Calu3 (cell line): ENCODE results near the gene CPEB1. TPM values are rescaled to one million over a fixed set of nuclear protein-coding genes. Genes with fewer than 3 reads are reported as not detected.
"Not testable (repeated sequence)": the region's sequence is repeated elsewhere in the genome, so short reads cannot be mapped to it uniquely, and the experiment has no call there.

ENCODE experiments used
- BruUV-seq: library from RNA; stranded (reverse); fragments of 400-500 nt; replicated peaks from 2 replicates; lab custom pipeline; 2021; lab: Mats Ljungman, UMichigan
- CTCF ChIA-PET: fragments of 300-600 bp; sonication (Branson Sonifier 250); formaldehyde crosslinking; loops from one replicate; lab custom pipeline; 2022; ENCODE audit warnings: antibody characterized with exemption; lab: Charles Lee
- DNase-seq: peaks from one replicate; pipeline ENCODE4 v3.0.0; 2022
- H3K27ac Mint-ChIP-seq: one replicate; pipeline ENCODE4 v1.8.0; 2022; ENCODE audit warnings: mixed read lengths; ENCODE audit not compliant: unreplicated experiment
- H3K27me3 Mint-ChIP-seq: one replicate; pipeline ENCODE4 v1.8.0; 2022; ENCODE audit warnings: mixed read lengths; ENCODE audit not compliant: unreplicated experiment
- H3K36me3 Mint-ChIP-seq: one replicate; pipeline ENCODE4 v1.8.0; 2022; ENCODE audit warnings: mild to moderate bottlenecking, moderate library complexity, mixed read lengths; ENCODE audit not compliant: insufficient read depth, unreplicated experiment
- H3K4me1 Mint-ChIP-seq: one replicate; pipeline ENCODE4 v1.8.0; 2022; ENCODE audit warnings: mild to moderate bottlenecking, low read depth, mixed read lengths; ENCODE audit not compliant: unreplicated experiment
- H3K4me3 Mint-ChIP-seq: one replicate; pipeline ENCODE4 v1.8.0; 2022; ENCODE audit warnings: mild to moderate bottlenecking, low read depth, moderate library complexity, mixed read lengths; ENCODE audit not compliant: unreplicated experiment
- H3K9me3 Mint-ChIP-seq: one replicate; pipeline ENCODE4 v1.8.0; 2022; ENCODE audit warnings: low read depth, mixed read lengths; ENCODE audit not compliant: unreplicated experiment
- CTCF ChIP-seq: fragments of 200-600 bp; IDR thresholded peaks from one replicate; pipeline ENCODE4 v1.8.0; 2022; ENCODE audit warnings: antibody characterized with exemption; ENCODE audit not compliant: unreplicated experiment
- intact Hi-C: fragments of 100-400 bp; cut with micrococcal nuclease; formaldehyde crosslinking; loops from one replicate; pipeline ENCODE4 v1.10.0; 2022; ENCODE audit not compliant: unreplicated experiment
- total RNA-seq: library from RNA; stranded (reverse); gene quantifications from 2 replicates; pipeline ENCODE4 v1.2.3, GENCODE V29; 2022

Gene CPEB1
- total RNA-seq, 1 experiment from 2014 or later = 5.3 TPM

- CTCF ChIA-PET = no interaction called here
- peaks cover 9% of the 10 kb centered on the region for H3K4me1 Mint-ChIP-seq
- no peaks in the 10 kb centered on the region for H3K9me3 Mint-ChIP-seq
- no TSS peak for BruUV-seq
- H3K27ac Mint-ChIP-seq = no peak overlapping the region
- TF ChIP-seq CTCF = no peak
- intact Hi-C loops = loop anchor here (5.0 kb wide), 1 partner anchor 158 kb away; the partner anchor contains the start of genes FSD2 and WHAMM
- peaks cover 56% of the 10 kb centered on the region for H3K27me3 Mint-ChIP-seq
- H3K36me3 Mint-ChIP-seq = peaks cover 14% of the 10 kb centered on the region
- no peak for DNase-seq
- no peak overlapping the region for H3K4me3 Mint-ChIP-seq
These were observed 2.2 kb upstream of the CPEB1 start for GRCh38 chr15:82649226-82649999.

- Mint-ChIP-seq H3K36me3 (peaks cover 14% of the 10 kb centered on the region), H3K27me3 (peaks cover 47% of the 10 kb centered on the region), H3K27ac (no peak overlapping the region), H3K4me3 (peak overlapping the region; percentile 59), H3K9me3 (no peaks in the 10 kb centered on the region), H3K4me1 (peaks cover 9% of the 10 kb centered on the region)
- no TSS peak for BruUV-seq
- no peak for DNase-seq
- CTCF ChIA-PET = no interaction called here
- no peak for TF ChIP-seq CTCF
- intact Hi-C loops = loop anchor here (5.0 kb wide), 1 partner anchor 159 kb away; the partner anchor contains the start of genes FSD2 and WHAMM
These were observed 1.3 kb upstream of the CPEB1 start for GRCh38 chr15:82648257-82649103.

- Mint-ChIP-seq H3K4me3 (peak overlapping the region; percentile 59), H3K36me3 (peaks cover 14% of the 10 kb centered on the region), H3K9me3 (no peaks in the 10 kb centered on the region), H3K4me1 (peaks cover 9% of the 10 kb centered on the region), H3K27ac (no peak overlapping the region), H3K27me3 (peaks cover 40% of the 10 kb centered on the region)
- peak; percentile 48 for DNase-seq
- BruUV-seq = no TSS peak
- intact Hi-C loops = loop anchor here (5.0 kb wide), 1 partner anchor 159 kb away; the partner anchor contains the start of genes FSD2 and WHAMM
- no peak for TF ChIP-seq CTCF
- CTCF ChIA-PET = no interaction called here
These were observed 683 bp upstream of the CPEB1 start for GRCh38 chr15:82647835-82648256.

GRCh38 chr15:82646250-82647044 lies 716 bp downstream of the CPEB1 start:
- H3K27ac Mint-ChIP-seq = no peak overlapping the region
- H3K36me3 Mint-ChIP-seq = peaks cover 14% of the 10 kb centered on the region
- H3K4me3 Mint-ChIP-seq = peak overlapping the region; percentile 59
- peaks cover 9% of the 10 kb centered on the region for H3K4me1 Mint-ChIP-seq
- no TSS peak for BruUV-seq
- DNase-seq = peak; percentile 12
- H3K27me3 Mint-ChIP-seq = peaks cover 29% of the 10 kb centered on the region
- H3K9me3 Mint-ChIP-seq = no peaks in the 10 kb centered on the region
- CTCF ChIA-PET = no interaction called here
- intact Hi-C loops = loop anchor here (5.0 kb wide), 1 partner anchor 161 kb away; the partner anchor contains the start of genes FSD2 and WHAMM
- no peak for TF ChIP-seq CTCF

- intact Hi-C loops = loop anchor here (5.0 kb wide), 1 partner anchor 162 kb away; the partner anchor contains the start of genes FSD2 and WHAMM
- H3K4me1 Mint-ChIP-seq, DNase-seq, CTCF ChIA-PET, H3K4me3 Mint-ChIP-seq, H3K9me3 Mint-ChIP-seq, H3K27ac Mint-ChIP-seq, BruUV-seq: not testable (repeated sequence)
- peaks cover 40% of the 10 kb centered on the region for H3K27me3 Mint-ChIP-seq
- H3K36me3 Mint-ChIP-seq = peaks cover 14% of the 10 kb centered on the region
These were observed 2.0 kb downstream of the CPEB1 start for GRCh38 chr15:82644967-82645852.
